ENCODE data around the gene STON2. TPM values are rescaled to one million over a fixed set of nuclear protein-coding genes. Genes with fewer than 3 reads are reported as not detected.

STON2 gene
- total RNA-seq, 1 donor from 2014 or later = not detected

- DNase-seq (no peak), ATAC-seq (ENCODE audit: low read depth) (no peak)
- peaks cover 11% of the 10 kb centered on the region for H3K27me3 Mint-ChIP-seq
- POLR2A ChIA-PET = no interaction called here
- H3K36me3 Mint-ChIP-seq (ENCODE audit: low read depth) = no peaks in the 10 kb centered on the region
- TF ChIP-seq, protein P1, sequence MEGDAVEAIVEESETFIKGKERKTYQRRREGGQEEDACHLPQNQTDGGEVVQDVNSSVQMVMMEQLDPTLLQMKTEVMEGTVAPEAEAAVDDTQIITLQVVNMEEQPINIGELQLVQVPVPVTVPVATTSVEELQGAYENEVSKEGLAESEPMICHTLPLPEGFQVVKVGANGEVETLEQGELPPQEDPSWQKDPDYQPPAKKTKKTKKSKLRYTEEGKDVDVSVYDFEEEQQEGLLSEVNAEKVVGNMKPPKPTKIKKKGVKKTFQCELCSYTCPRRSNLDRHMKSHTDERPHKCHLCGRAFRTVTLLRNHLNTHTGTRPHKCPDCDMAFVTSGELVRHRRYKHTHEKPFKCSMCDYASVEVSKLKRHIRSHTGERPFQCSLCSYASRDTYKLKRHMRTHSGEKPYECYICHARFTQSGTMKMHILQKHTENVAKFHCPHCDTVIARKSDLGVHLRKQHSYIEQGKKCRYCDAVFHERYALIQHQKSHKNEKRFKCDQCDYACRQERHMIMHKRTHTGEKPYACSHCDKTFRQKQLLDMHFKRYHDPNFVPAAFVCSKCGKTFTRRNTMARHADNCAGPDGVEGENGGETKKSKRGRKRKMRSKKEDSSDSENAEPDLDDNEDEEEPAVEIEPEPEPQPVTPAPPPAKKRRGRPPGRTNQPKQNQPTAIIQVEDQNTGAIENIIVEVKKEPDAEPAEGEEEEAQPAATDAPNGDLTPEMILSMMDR (IDR thresholded peaks at IDR 0.05) = no peak
- no peaks in the 10 kb centered on the region for H3K4me1 Mint-ChIP-seq
- H3K27ac Mint-ChIP-seq = no peak overlapping the region
- CTCF ChIA-PET = no interaction called here
- intact Hi-C loops (cut with micrococcal nuclease) = no loop called here
- H3K9me3 Mint-ChIP-seq = no peaks in the 10 kb centered on the region
- no peak overlapping the region for H3K4me3 Mint-ChIP-seq
These were observed 63.1 kb downstream of the STON2 start for GRCh38 chr14:81337073-81337472.

GRCh38 chr14:81336009-81336408 lies 64.1 kb downstream of the STON2 start:
- H3K27me3 Mint-ChIP-seq = peaks cover 11% of the 10 kb centered on the region
- H3K4me3 Mint-ChIP-seq = no peak overlapping the region
- no peaks in the 10 kb centered on the region for H3K4me1 Mint-ChIP-seq
- ChIA-PET POLR2A (no interaction called here), CTCF (no interaction called here)
- ATAC-seq (ENCODE audit: low read depth) (no peak), DNase-seq (no peak)
- H3K36me3 Mint-ChIP-seq (ENCODE audit: low read depth) = no peaks in the 10 kb centered on the region
- H3K9me3 Mint-ChIP-seq = no peaks in the 10 kb centered on the region
- TF ChIP-seq, protein P1 (IDR thresholded peaks at IDR 0.05) = no peak
- no peak overlapping the region for H3K27ac Mint-ChIP-seq
- intact Hi-C loops (cut with micrococcal nuclease) = no loop called here

GRCh38 chr14:81332725-81333124 lies 67.4 kb downstream of the STON2 start:
- intact Hi-C loops (cut with micrococcal nuclease) = no loop called here
- no peak overlapping the region for H3K27ac Mint-ChIP-seq
- H3K36me3 Mint-ChIP-seq (ENCODE audit: low read depth) = no peaks in the 10 kb centered on the region
- TF ChIP-seq, protein P1 (IDR thresholded peaks at IDR 0.05) = no peak
- H3K9me3 Mint-ChIP-seq = no peaks in the 10 kb centered on the region
- CTCF ChIA-PET = no interaction called here
- H3K4me1 Mint-ChIP-seq = no peaks in the 10 kb centered on the region
- POLR2A ChIA-PET = no interaction called here
- no peak for ATAC-seq (ENCODE audit: low read depth)
- DNase-seq = no peak
- H3K27me3 Mint-ChIP-seq = peaks cover 14% of the 10 kb centered on the region
- H3K4me3 Mint-ChIP-seq = no peak overlapping the region

GRCh38 chr14:81331229-81332021 lies 68.7 kb downstream of the STON2 start:
- H3K36me3 Mint-ChIP-seq (ENCODE audit: low read depth) = no peaks in the 10 kb centered on the region
- POLR2A ChIA-PET = no interaction called here

GRCh38 chr14:81330619-81331122 lies 69.5 kb downstream of the STON2 start:
- H3K27me3 Mint-ChIP-seq = peaks cover 6% of the 10 kb centered on the region
- ChIA-PET POLR2A (no interaction called here), CTCF (no interaction called here)
- no peaks in the 10 kb centered on the region for H3K4me1 Mint-ChIP-seq
- H3K9me3 Mint-ChIP-seq = no peaks in the 10 kb centered on the region
- no peak overlapping the region for H3K27ac Mint-ChIP-seq
- no peaks in the 10 kb centered on the region for H3K36me3 Mint-ChIP-seq (ENCODE audit: low read depth)
- ATAC-seq (ENCODE audit: low read depth) = no peak
- intact Hi-C loops (cut with micrococcal nuclease) = no loop called here
- H3K4me3 Mint-ChIP-seq = no peak overlapping the region
- TF ChIP-seq, protein P1 (IDR thresholded peaks at IDR 0.05) = no peak
- DNase-seq = no peak

More at GRCh38 chr14:81331229-81332021, 68.7 kb downstream of the STON2 start:
- Mint-ChIP-seq H3K4me3 (no peak overlapping the region), H3K4me1 (no peaks in the 10 kb centered on the region), H3K27me3 (peaks cover 8% of the 10 kb centered on the region), H3K27ac (no peak overlapping the region), H3K9me3 (no peaks in the 10 kb centered on the region)
- TF ChIP-seq, protein P1 (IDR thresholded peaks at IDR 0.05) = no peak
- no peak for ATAC-seq (ENCODE audit: low read depth)
- no peak for DNase-seq
- CTCF ChIA-PET = no interaction called here
- intact Hi-C loops (cut with micrococcal nuclease) = no loop called here

Measured in activated B cell treated with CpG ODN at 0.5 μM for 24 hours (primary cell).